HEK293 (cell line): ENCODE results near the gene SELENOW.
A peak's percentile ranks its signal among the peaks of the same experiment; 100 is the strongest.

Experiments
- BCL11B ChIP-seq: fragments of 450-650 bp; formaldehyde crosslinking; IDR thresholded peaks from 2 replicates; pipeline ENCODE4 v1.5.1; 2016; ENCODE audit warnings: low read depth, missing biosample characterization, missing genetic modification characterization
- KLF10 ChIP-seq: fragments of 450-650 bp; IDR thresholded peaks from 2 replicates; pipeline ENCODE4 v1.5.1; 2018; ENCODE audit warnings: missing biosample characterization, mild to moderate bottlenecking, missing genetic modification characterization
- PRDM4 ChIP-seq: fragments of 450-650 bp; formaldehyde crosslinking; IDR thresholded peaks from 2 replicates; pipeline ENCODE4 v1.5.1; 2017; ENCODE audit warnings: missing biosample characterization, missing genetic modification characterization
- REPIN1 ChIP-seq: fragments of 450-650 bp; formaldehyde crosslinking; IDR thresholded peaks from 2 replicates; pipeline ENCODE4 v1.5.1; 2017; ENCODE audit warnings: missing biosample characterization, missing genetic modification characterization, low read depth
- SALL2 ChIP-seq: fragments of 450-650 bp; formaldehyde crosslinking; IDR thresholded peaks from 2 replicates; pipeline ENCODE4 v1.5.0; 2017; ENCODE audit warnings: missing biosample characterization, mild to moderate bottlenecking, missing genetic modification characterization, borderline replicate concordance
- ZBTB11 ChIP-seq: fragments of 450-650 bp; formaldehyde crosslinking; conservative IDR thresholded peaks from 2 replicates; pipeline ENCODE4 v1.5.1; 2016; ENCODE audit warnings: low read depth, missing biosample characterization, missing genetic modification characterization
- ZBTB20 ChIP-seq: fragments of 450-650 bp; formaldehyde crosslinking; IDR thresholded peaks from 2 replicates; pipeline ENCODE4 v1.5.1; 2016; ENCODE audit warnings: missing biosample characterization, missing genetic modification characterization
- ZBTB6 ChIP-seq: fragments of 450-650 bp; formaldehyde crosslinking; IDR thresholded peaks from 2 replicates; pipeline ENCODE4 v1.5.1; 2017; ENCODE audit warnings: missing biosample characterization, missing genetic modification characterization
- ZEB2 ChIP-seq: fragments of 450-650 bp; formaldehyde crosslinking; IDR thresholded peaks from 2 replicates; pipeline ENCODE4 v1.5.1; 2016; ENCODE audit warnings: missing biosample characterization, missing genetic modification characterization
- ZNF10 ChIP-seq: fragments of 450-650 bp; formaldehyde crosslinking; IDR thresholded peaks from 2 replicates; pipeline ENCODE4 v1.5.1; 2017; ENCODE audit warnings: missing biosample characterization, missing genetic modification characterization
- ZNF146 ChIP-seq: fragments of 450-650 bp; formaldehyde crosslinking; IDR thresholded peaks from 2 replicates; pipeline ENCODE4 v1.5.1; 2016; ENCODE audit warnings: missing biosample characterization, missing genetic modification characterization
- ZNF16 ChIP-seq: fragments of 450-650 bp; formaldehyde crosslinking; IDR thresholded peaks from 2 replicates; pipeline ENCODE4 v1.5.1; 2016; ENCODE audit warnings: low read depth, missing biosample characterization, missing genetic modification characterization
- ZNF174 ChIP-seq: fragments of 450-650 bp; formaldehyde crosslinking; IDR thresholded peaks from 2 replicates; pipeline ENCODE4 v1.5.0; 2017; ENCODE audit warnings: missing biosample characterization, mild to moderate bottlenecking, missing genetic modification characterization
- ZNF24 ChIP-seq: fragments of 450-650 bp; formaldehyde crosslinking; IDR thresholded peaks from 2 replicates; pipeline ENCODE4 v1.5.1; 2016; ENCODE audit warnings: missing biosample characterization, missing genetic modification characterization
- ZNF311 ChIP-seq: fragments of 450-650 bp; formaldehyde crosslinking; IDR thresholded peaks from 2 replicates; pipeline ENCODE4 v1.5.1; 2017; ENCODE audit warnings: missing biosample characterization, missing genetic modification characterization, borderline replicate concordance
- ZNF366 ChIP-seq: fragments of 450-650 bp; formaldehyde crosslinking; conservative IDR thresholded peaks from 2 replicates; pipeline ENCODE4 v1.5.1; 2016; ENCODE audit warnings: missing biosample characterization, missing genetic modification characterization
- ZNF394 ChIP-seq: fragments of 450-650 bp; formaldehyde crosslinking; IDR thresholded peaks from 2 replicates; pipeline ENCODE4 v1.5.1; 2016; ENCODE audit warnings: missing biosample characterization, missing genetic modification characterization, mild to moderate bottlenecking, moderate library complexity, borderline replicate concordance
- ZNF530 ChIP-seq: fragments of 450-650 bp; formaldehyde crosslinking; IDR thresholded peaks from 2 replicates; pipeline ENCODE4 v1.5.1; 2016; ENCODE audit warnings: low read depth, missing biosample characterization, missing genetic modification characterization
- ZNF558 ChIP-seq: fragments of 450-650 bp; formaldehyde crosslinking; IDR thresholded peaks from 2 replicates; pipeline ENCODE4 v1.5.1; 2016; ENCODE audit warnings: missing biosample characterization, missing genetic modification characterization
- ZNF600 ChIP-seq: fragments of 450-650 bp; formaldehyde crosslinking; IDR thresholded peaks from 2 replicates; pipeline ENCODE4 v1.5.1; 2016; ENCODE audit warnings: missing biosample characterization, missing genetic modification characterization
- ZNF777 ChIP-seq: fragments of 450-650 bp; formaldehyde crosslinking; IDR thresholded peaks from 2 replicates; pipeline ENCODE4 v1.5.1; 2017; ENCODE audit warnings: missing biosample characterization, missing genetic modification characterization, borderline replicate concordance
- ZXDB ChIP-seq: fragments of 450-650 bp; formaldehyde crosslinking; IDR thresholded peaks from 2 replicates; pipeline ENCODE4 v1.5.1; 2016; ENCODE audit warnings: missing biosample characterization, missing genetic modification characterization

SELENOW gene

GRCh38 chr19:47729799-47730520 is 48.5 kb upstream of the SELENOW start (continued):
- no peak for TF ChIP-seq ZNF558
- TF ChIP-seq SALL2 = no peak
- TF ChIP-seq ZNF394 = no peak
- no peak for TF ChIP-seq ZNF777 (tag by site-specific recombination)
- TF ChIP-seq ZBTB6 (tag by site-specific recombination) = peak; percentile 43; the same call in 1 of the 2 replicates
- TF ChIP-seq ZEB2 (tag by site-specific recombination) = 0 out of 2 replicates have a peak, but pooled peaks have one; percentile 62
- TF ChIP-seq ZNF174 = no peak
- no peak for TF ChIP-seq ZBTB20
- TF ChIP-seq ZNF530 (tag by site-specific recombination) = no peak
- no peak for TF ChIP-seq ZBTB11 (tag by site-specific recombination)
- TF ChIP-seq ZNF16 (tag by site-specific recombination) = peak; percentile 98
- no peak for TF ChIP-seq BCL11B (tag by site-specific recombination)
- peak; percentile 90 for TF ChIP-seq ZNF10 (tag by site-specific recombination)
- TF ChIP-seq PRDM4 (tag by site-specific recombination) = no peak
- peak; percentile 37; the same call in 1 of the 2 replicates for TF ChIP-seq ZNF600 (tag by site-specific recombination)
- peak; percentile 89 for TF ChIP-seq ZNF366
- peak; percentile 28; the same call in 1 of the 2 replicates for TF ChIP-seq ZXDB (tag by site-specific recombination)
- no peak for TF ChIP-seq ZNF311 (tag by site-specific recombination)
- TF ChIP-seq KLF10 (tag by site-specific recombination) = peak; percentile 98
- 0 out of 2 replicates have a peak, but pooled peaks have one; percentile 12 for TF ChIP-seq ZNF24
- no peak for TF ChIP-seq REPIN1 (tag by site-specific recombination)
- TF ChIP-seq ZNF146 (tag by site-specific recombination) = no peak
